Skeletal muscle satellite cell (primary cell): ENCODE data around the gene SPACA6.

Source experiments
- H3K27me3 ChIP-seq: 2 replicates; pipeline ENCODE4 v1.7.0; 2013; ENCODE audit warnings: low read length; ENCODE audit not compliant: control insufficient read depth, insufficient read depth
- H3K36me3 ChIP-seq: 2 replicates; pipeline ENCODE4 v1.7.0; 2013; ENCODE audit warnings: mild to moderate bottlenecking, control low read depth, low read length; ENCODE audit not compliant: insufficient read depth
- H3K4me1 ChIP-seq: 2 replicates; pipeline ENCODE4 v1.7.0; 2013; ENCODE audit warnings: low read length; ENCODE audit not compliant: control insufficient read depth, insufficient read depth
- H3K4me2 ChIP-seq: 2 replicates; pipeline ENCODE4 v1.7.0; 2013; ENCODE audit warnings: mild to moderate bottlenecking, low read length
- H3K4me3 ChIP-seq: 2 replicates; pipeline ENCODE4 v1.7.0; 2013; ENCODE audit warnings: low read length
- H3K9ac ChIP-seq: 2 replicates; pipeline ENCODE4 v1.7.0; 2013; ENCODE audit warnings: mild to moderate bottlenecking, low read depth, low read length, moderate library complexity
- H3K9me3 ChIP-seq: replicated peaks from 2 replicates; pipeline ENCODE4 v1.7.0; 2013; ENCODE audit warnings: mild to moderate bottlenecking, control low read depth, low read length

Gene SPACA6

DNA sequence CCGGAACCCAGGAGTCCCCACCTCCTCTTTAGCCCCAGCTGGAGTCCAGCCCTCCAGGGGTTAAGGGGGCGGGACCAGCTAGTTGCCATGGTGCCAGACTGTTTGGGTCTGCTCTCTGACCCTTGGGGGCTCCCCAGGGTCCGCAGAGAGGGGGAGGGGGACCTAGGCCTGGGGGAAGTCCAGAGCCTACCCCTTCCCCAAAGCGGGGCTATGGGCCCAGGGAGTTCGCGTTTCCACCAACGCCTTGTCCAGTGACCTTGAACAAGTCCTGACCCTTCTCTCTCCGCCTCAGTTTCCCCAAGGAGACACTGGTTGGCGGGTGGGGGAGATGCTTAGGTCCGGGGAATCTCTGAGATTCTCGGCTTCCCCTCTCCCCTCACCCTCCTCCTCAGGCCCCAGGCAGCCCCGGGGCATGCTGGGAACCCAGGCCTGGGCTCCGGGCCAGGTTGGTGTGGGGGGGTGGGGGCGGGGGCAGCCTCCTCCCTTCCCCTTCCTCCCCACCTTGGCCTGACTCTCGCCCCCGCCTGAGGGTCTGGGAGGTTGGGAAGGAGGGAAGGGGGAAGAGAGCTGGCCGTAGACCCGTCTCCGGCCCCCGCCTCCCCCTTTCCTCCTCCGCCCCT lies 2.6 kb upstream of the SPACA6 start:
- Histone ChIP-seq H3K9ac (peak overlapping the region; percentile 97), H3K4me1 (peaks cover 34% of the 10 kb centered on the region), H3K4me2 (peak overlapping the region; percentile 100), H3K4me3 (peak overlapping the region; percentile 99), H3K27me3 (no peaks in the 10 kb centered on the region), H3K36me3 (peaks cover 24% of the 10 kb centered on the region), H3K9me3 (no peaks in the 10 kb centered on the region)

DNA sequence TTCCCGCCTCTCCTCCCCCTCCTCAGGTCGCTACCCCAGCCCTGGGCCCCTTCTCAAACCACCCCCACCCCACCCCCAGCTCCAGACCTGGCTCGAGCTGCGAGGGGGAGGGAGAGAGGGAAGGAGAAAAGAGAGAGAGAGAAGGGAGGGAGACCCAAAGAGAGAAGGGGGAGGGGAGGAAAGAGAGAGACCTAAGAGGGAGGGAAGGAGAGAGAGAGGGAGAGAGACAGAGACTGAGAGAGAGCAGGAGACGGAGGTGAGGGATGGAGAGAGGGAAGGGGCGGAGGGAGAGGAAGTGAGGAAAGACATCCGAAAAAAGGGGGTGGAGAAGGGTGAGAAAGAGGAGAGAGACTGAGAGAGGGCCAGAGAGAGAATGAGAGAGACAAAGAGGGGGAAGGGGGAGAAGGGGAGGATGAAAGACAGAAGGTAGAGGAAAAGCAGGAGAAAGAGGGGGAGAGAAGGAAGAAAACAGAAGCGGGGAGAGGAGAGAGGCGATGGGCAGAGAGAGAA lies 2.0 kb upstream of the SPACA6 start:
- H3K4me2 ChIP-seq, result peak overlapping the region; percentile 100
- H3K36me3 ChIP-seq, result peaks cover 30% of the 10 kb centered on the region
- H3K9me3 ChIP-seq, result no peaks in the 10 kb centered on the region
- H3K27me3 ChIP-seq, result no peaks in the 10 kb centered on the region
- peaks cover 30% of the 10 kb centered on the region for H3K4me1 ChIP-seq
- H3K4me3 ChIP-seq, result peak overlapping the region; percentile 99
- H3K9ac ChIP-seq, result peak overlapping the region; percentile 97

DNA sequence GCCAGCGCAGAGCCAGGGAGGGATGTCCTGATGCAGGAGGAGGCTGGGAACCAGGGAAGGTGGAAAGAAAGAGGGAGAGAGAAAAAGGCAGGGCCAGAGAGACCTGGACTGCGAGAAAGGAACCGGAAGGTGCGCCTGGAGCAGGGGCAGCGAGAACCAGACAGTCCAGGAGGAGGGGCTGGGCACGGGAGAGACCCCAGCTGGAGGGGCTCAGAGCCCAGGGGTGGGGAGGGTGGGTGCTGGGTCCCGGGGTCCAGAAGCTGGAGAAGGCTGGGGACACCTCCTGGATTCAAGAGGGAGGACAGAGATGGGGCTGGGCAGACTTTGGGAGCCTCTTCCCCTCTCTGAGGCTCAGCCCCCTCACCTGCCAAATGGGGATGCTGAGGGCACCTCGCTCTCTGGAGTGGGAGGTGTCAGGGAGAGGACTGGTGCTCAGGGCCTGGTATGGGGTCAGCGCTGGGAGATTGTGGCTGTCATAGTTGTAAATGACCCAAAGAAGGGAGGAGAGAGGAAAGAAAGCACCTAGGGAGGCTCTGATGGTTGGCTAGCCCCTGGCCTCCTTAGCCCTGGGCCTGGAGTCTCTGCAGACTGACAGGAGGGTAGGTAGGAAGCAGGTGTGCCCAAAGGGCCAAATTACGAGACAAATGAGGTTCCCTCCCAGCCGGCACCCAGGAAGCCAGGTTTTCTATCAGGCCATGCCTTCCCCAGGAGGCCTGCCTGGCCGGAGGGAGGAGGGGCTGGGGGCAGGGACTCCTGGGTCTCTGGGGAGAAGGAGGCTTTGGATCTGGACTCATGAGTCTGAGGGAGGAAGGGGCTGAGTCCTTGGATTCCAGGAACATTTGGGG lies 1.3 kb upstream of the SPACA6 start:
- peaks cover 36% of the 10 kb centered on the region for H3K36me3 ChIP-seq
- peaks cover 24% of the 10 kb centered on the region for H3K4me1 ChIP-seq
- H3K4me2 ChIP-seq, result peak overlapping the region; percentile 100
- no peaks in the 10 kb centered on the region for H3K9me3 ChIP-seq
- no peaks in the 10 kb centered on the region for H3K27me3 ChIP-seq
- H3K9ac ChIP-seq, result peak overlapping the region; percentile 97
- H3K4me3 ChIP-seq, result peak overlapping the region; percentile 99

DNA sequence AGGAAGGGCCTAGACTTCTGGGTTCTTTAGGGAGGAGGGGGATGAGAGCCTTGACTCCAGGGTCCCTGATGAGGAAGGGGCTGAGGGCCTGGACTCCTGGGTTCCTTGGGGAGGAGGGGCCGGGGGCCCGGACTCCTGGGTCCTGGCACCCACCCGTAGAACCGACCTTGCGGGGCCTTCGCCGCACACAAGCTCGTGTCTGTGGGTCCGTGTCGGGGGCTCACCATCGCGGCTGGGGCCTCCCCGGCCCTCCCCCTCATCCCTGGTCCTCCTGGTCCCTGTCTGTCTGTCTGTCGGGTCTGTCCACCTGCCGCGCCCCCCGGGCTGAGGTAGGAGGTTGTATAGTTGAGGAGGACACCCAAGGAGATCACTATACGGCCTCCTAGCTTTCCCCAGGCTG lies 662 bp upstream of the SPACA6 start:
- Histone ChIP-seq H3K9me3 (no peaks in the 10 kb centered on the region), H3K4me3 (peak overlapping the region; percentile 99), H3K9ac (peak overlapping the region; percentile 97), H3K4me2 (peak overlapping the region; percentile 100), H3K4me1 (peaks cover 21% of the 10 kb centered on the region), H3K27me3 (no peaks in the 10 kb centered on the region), H3K36me3 (peaks cover 43% of the 10 kb centered on the region)

DNA sequence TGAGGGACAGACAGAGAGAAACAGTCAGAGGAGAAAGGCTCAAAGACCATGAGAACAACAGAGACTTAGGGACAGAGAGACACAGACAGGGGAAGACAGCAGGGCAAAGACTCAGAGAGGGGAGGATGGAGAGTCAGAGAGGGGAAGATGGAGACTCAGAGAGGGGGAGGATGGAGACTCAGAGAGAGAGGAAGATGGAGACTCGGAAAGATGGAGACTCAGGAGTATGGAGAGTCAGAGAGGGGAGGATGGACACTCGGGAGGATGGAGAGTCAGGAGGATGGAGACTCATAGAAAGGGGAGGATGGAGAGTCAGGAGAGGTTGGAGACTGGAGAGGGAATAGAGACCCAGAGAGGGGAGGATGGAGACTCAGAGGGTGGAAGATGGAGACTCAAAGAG lies 689 bp downstream of the SPACA6 start:
- Histone ChIP-seq H3K4me1 (peaks cover 13% of the 10 kb centered on the region), H3K27me3 (no peaks in the 10 kb centered on the region), H3K36me3 (peaks cover 56% of the 10 kb centered on the region), H3K4me3 (no peak overlapping the region), H3K9me3 (no peaks in the 10 kb centered on the region), H3K9ac (no peak overlapping the region), H3K4me2 (no peak overlapping the region)

DNA sequence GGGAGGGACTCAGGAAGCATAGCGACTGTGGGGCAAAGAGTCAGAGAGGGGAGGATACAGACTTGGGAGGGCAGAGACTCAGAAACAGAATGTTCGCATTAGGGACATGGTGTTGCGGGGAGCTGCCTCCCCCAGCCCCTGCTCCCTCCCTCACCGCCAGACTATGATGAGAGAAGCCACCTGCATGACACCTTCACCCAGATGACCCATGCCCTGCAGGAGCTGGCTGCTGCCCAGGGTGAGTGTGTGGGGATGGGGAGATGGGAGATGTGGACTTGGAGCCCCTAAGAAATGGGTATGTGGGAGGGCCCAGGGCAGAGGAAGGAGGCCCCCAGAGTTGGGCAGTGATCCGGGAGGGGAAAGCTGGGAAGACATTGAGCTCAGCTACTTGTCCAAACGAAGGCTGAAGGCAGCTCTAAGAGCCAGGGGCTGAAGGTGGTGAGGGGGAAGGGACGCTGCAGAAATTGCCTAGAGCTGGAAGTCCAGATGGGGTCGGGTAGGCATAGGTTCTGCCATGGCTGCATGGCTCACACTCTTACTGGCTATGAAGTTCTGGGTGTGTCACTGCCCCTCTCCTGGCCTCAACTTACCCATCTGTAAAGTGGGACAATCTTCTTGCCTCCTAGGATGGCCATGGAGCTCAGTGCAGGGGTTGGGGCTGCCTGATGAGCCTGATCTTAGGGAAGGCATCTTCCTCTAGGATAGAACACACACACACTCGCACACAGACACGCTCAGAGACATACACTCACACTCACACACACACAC lies 1.4 kb downstream of the SPACA6 start:
- H3K4me3 ChIP-seq, result no peak overlapping the region
- H3K27me3 ChIP-seq, result no peaks in the 10 kb centered on the region
- H3K4me2 ChIP-seq, result no peak overlapping the region
- H3K9me3 ChIP-seq, result no peaks in the 10 kb centered on the region
- peaks cover 13% of the 10 kb centered on the region for H3K4me1 ChIP-seq
- H3K9ac ChIP-seq, result no peak overlapping the region
- peaks cover 63% of the 10 kb centered on the region for H3K36me3 ChIP-seq

DNA sequence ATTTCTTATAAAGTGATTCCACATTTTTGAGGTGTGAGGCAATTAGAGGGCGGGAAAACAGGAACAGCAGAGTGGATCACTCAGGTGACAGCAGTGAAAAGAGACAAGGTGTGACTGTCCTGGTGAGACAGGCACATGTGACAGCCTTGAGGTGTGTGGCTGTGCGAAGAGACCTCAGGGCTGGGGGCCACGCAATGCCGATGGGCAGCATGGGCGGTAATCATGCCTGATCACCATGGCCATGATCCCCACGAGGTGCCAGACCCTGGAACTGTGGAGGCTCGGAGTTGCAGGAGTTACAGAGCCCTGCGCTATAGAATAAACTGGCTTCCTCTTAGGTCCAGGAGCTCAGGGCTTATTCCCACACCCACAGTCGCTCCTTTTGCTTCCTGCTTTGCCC lies 2.0 kb downstream of the SPACA6 start:
- Histone ChIP-seq H3K4me3 (no peak overlapping the region), H3K4me1 (peaks cover 13% of the 10 kb centered on the region), H3K9me3 (no peaks in the 10 kb centered on the region), H3K4me2 (no peak overlapping the region), H3K9ac (no peak overlapping the region), H3K36me3 (peaks cover 67% of the 10 kb centered on the region), H3K27me3 (no peaks in the 10 kb centered on the region)

DNA sequence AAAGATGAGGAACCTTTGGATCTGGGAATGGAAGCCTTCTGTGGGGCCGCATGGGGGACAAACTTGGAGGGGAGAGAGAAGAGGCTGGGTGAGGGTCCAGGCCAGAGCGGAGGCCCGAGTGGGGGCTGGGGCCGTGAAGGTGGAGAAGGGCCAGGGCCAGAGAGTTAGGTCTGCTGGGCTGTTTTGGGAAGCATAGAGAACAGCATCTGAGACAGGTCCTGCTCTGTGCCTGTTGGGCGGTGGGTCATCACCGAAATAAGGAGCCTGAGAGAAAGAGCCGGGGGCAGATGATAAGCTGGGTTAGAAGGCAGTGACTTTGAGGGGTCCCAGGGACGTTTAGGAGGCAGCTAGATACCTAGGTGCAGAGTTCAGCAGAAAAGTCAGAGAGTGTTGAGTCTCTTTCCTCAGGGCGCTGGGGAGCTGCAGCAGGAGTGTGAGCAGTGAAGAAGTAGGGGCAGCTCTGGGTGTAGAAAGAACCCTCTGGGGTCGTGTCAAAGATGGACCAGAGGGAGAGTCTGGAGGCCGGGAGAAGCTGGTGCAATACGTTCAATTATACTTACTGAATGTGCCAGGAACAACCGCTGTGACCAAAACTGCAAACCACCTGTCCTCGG lies 2.7 kb downstream of the SPACA6 start:
- H3K4me1 ChIP-seq, result peaks cover 13% of the 10 kb centered on the region
- no peaks in the 10 kb centered on the region for H3K9me3 ChIP-seq
- no peak overlapping the region for H3K4me3 ChIP-seq
- H3K4me2 ChIP-seq, result no peak overlapping the region
- H3K36me3 ChIP-seq, result peaks cover 74% of the 10 kb centered on the region
- H3K27me3 ChIP-seq, result no peaks in the 10 kb centered on the region
- H3K9ac ChIP-seq, result no peak overlapping the region

DNA sequence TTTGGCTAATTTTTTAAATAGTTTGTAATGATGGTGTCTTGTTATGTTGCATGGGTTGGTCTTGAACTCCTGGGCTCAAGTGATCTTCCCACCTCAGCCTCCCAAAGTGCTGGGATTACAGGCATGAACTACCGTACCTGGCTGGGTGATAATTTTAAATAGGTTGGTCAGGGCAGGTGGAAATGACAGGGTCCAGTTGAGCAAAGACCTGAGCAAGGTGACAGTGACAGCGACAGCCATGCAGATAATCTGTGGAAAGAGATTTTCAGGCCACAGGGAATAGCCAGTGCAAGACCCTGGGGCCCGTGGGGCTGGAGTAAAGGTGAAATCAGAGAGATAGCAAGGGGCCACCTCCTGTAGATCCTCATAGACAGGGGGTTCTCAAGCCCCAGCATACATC lies 3.5 kb downstream of the SPACA6 start:
- Histone ChIP-seq H3K4me3 (no peak overlapping the region), H3K4me2 (no peak overlapping the region), H3K9ac (no peak overlapping the region), H3K27me3 (no peaks in the 10 kb centered on the region), H3K9me3 (no peaks in the 10 kb centered on the region), H3K36me3 (peaks cover 80% of the 10 kb centered on the region), H3K4me1 (peaks cover 8% of the 10 kb centered on the region)

DNA sequence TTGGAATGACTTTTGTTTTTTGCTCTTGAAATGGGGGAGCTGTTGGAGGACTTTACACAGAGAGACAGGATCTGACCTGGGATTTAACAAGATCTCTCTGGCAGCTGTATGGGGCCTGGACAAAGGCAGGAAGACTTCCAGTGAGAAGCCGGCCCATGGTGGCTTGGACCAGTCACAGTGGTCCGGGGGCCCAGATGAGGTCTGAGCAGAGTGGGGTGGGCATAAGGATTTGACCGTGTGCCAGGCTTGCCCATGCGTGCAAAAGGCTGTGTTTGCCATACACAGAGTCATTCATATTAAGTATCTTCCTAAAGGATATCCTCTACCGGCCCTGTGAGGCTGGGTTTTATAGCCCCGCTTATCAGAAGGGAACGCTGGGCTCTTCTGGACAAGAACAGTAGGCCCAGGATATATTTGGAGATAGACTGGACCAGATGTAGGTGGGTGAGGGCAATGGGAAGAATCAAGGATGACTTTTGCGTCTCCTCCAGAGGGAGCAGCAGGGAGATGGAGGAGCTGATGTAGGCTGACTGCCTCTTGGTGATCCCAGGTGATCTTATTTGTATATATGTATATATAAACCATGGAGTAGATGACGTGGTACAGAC lies 4.1 kb downstream of the SPACA6 start:
- peaks cover 86% of the 10 kb centered on the region for H3K36me3 ChIP-seq
- peaks cover 3% of the 10 kb centered on the region for H3K4me1 ChIP-seq
- no peak overlapping the region for H3K9ac ChIP-seq
- no peaks in the 10 kb centered on the region for H3K27me3 ChIP-seq
- no peak overlapping the region for H3K4me2 ChIP-seq
- H3K9me3 ChIP-seq, result no peaks in the 10 kb centered on the region
- no peak overlapping the region for H3K4me3 ChIP-seq

DNA sequence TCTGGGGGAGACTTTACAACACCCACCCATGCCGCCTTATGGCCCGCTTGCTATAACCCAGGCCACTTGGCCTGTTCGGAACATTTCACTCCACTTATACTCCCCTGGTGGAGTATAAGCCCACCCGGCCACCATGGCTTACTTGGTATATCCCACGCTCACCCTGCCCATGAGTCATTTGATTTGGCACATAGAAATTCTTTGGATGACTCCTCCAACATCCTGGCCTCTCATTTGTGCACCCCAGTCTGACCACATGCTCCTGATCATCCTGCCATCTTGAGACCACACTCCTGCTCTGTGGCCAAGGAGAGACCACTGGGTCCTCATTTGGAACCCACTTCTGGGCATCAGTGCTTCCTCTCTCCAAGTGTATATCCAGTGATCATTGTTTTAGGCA lies 5.2 kb downstream of the SPACA6 start:
- Histone ChIP-seq H3K4me3 (no peak overlapping the region), H3K9ac (no peak overlapping the region), H3K4me1 (peaks cover 2% of the 10 kb centered on the region), H3K4me2 (no peak overlapping the region), H3K27me3 (no peaks in the 10 kb centered on the region), H3K9me3 (no peaks in the 10 kb centered on the region), H3K36me3 (peaks cover 92% of the 10 kb centered on the region)
